ENCODE results near the gene MDM2. TPM values are rescaled to one million over a fixed set of nuclear protein-coding genes. Genes with fewer than 3 reads are reported as not detected.

Gene MDM2
- total and polyA plus RNA-seq, 2 of the 13 experiments (the other 11 are each of a cell fraction or from before 2014, with no cell fraction given) = 29.3 to 314 TPM

- DNase-seq (ENCODE audit: low spot score) (peak; percentile 88), ATAC-seq (peak; percentile 63), FAIRE-seq (peak; percentile 97)
- H3K79me2 ChIP-seq (ENCODE audit: insufficient read depth, low read length) = peaks cover 42% of the 10 kb centered on the region
- H3K4me1 ChIP-seq (ENCODE audit: insufficient read depth, low read length) = peaks cover 28% of the 10 kb centered on the region
- H4K20me1 ChIP-seq (ENCODE audit: insufficient read depth, low read length) = peaks cover 3% of the 10 kb centered on the region
- H3K4me3 ChIP-seq (replicated peaks in 1 of 3; ENCODE audit: insufficient read depth in 1 of 3, low read depth in 2 of 3, low read length in 3 of 3) = peak overlapping the region; percentile 82 to 93 (median 88)
- 1% methylated on average over 15 of the region's 32 CpGs for WGBS (ENCODE audit: low lambda C conversion rate)
- no peak overlapping the region for H2AFZ ChIP-seq (ENCODE audit: low read length)
- ChIA-PET CTCF (ENCODE audit: low intra/inter-chr PET ratio, low total read pairs) (no interaction called here), POLR2A (interaction anchor here (0.7 to 3.2 kb wide), 5 partner anchors 12 to 119 kb away, joined by 4 to 51 read pairs (median 4); partner anchors contain the start of gene SLC35E3)
- no peaks in the 10 kb centered on the region for H3K9me3 ChIP-seq (ENCODE audit: low read length)
- H3K27ac ChIP-seq (ENCODE audit: extremely low read length, insufficient read depth, low read length) = peak overlapping the region; percentile 99
- peak overlapping the region; percentile 92 for H3K9ac ChIP-seq (ENCODE audit: insufficient read depth, low read depth, low read length)
- H3K27me3 ChIP-seq (ENCODE audit: control insufficient read depth in 1 of 2, insufficient read depth in 2 of 2, low read length in 2 of 2) = peaks cover 0 to 5% of the 10 kb centered on the region in 2 experiments; a peak in 1 of 5 replicates
- intact Hi-C loops (cut with micrococcal nuclease; ENCODE audit: unreplicated experiment) (loop anchor here (2.0 to 5.0 kb wide), 2 partner anchors 16 to 193 kb away; partner anchors contain the start of gene RAP1B), in situ Hi-C loops (cut with HindIII; ENCODE audit: extremely low pct_ligation_motif_present, low pct_unique_long_range_greater_than_20kb) (loop anchor here (5.0 kb wide), 1 partner anchor 58 kb away; the partner anchor contains the start of gene SLC35E3)
- BruUV-seq (replicated peaks) = no TSS peak
- H3K4me2 ChIP-seq (ENCODE audit: low read depth, low read length) = peak overlapping the region; percentile 88
- no peaks in the 10 kb centered on the region for H3K36me3 ChIP-seq (replicated peaks in 1 of 2; ENCODE audit: control insufficient read depth in 1 of 2, insufficient read depth in 2 of 2, low read length in 2 of 2)
- TF ChIP-seq SUZ12 (IDR thresholded peaks at IDR 0.05; ENCODE audit: low read depth, low read length) = no peak
- no peak for TF ChIP-seq NFIC (IDR thresholded peaks at IDR 0.05; ENCODE audit: low read length)
- TF ChIP-seq, protein P1, sequence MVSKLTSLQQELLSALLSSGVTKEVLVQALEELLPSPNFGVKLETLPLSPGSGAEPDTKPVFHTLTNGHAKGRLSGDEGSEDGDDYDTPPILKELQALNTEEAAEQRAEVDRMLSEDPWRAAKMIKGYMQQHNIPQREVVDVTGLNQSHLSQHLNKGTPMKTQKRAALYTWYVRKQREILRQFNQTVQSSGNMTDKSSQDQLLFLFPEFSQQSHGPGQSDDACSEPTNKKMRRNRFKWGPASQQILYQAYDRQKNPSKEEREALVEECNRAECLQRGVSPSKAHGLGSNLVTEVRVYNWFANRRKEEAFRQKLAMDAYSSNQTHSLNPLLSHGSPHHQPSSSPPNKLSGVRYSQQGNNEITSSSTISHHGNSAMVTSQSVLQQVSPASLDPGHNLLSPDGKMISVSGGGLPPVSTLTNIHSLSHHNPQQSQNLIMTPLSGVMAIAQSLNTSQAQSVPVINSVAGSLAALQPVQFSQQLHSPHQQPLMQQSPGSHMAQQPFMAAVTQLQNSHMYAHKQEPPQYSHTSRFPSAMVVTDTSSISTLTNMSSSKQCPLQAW (CRISPR knock-in tag; IDR thresholded peaks at IDR 0.05) = peak; percentile 89
- TF ChIP-seq ZNF205 (CRISPR knock-in tag; IDR thresholded peaks at IDR 0.05) = no peak; the same call in none of the 2 replicates
- TF ChIP-seq, protein P2, sequence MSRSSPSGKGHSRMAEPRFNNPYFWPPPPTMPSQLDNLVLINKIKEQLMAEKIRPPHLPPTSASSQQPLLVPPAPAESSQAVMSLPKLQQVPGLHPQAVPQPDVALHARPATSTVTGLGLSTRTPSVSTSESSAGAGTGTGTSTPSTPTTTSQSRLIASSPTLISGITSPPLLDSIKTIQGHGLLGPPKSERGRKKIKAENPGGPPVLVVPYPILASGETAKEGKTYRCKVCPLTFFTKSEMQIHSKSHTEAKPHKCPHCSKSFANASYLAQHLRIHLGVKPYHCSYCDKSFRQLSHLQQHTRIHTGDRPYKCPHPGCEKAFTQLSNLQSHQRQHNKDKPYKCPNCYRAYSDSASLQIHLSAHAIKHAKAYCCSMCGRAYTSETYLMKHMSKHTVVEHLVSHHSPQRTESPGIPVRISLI (CRISPR knock-in tag; IDR thresholded peaks at IDR 0.05; ENCODE audit: borderline replicate concordance) = peak; percentile 78
- peak; percentile 74; the same call in 1 of the 2 replicates for TF ChIP-seq MEIS2 (CRISPR knock-in tag; IDR thresholded peaks at IDR 0.05)
- TF ChIP-seq TP53 (CRISPR knock-in tag; conservative IDR thresholded peaks at IDR 0.05) = peak; percentile 67
- TF ChIP-seq ZSCAN30 (CRISPR knock-in tag; IDR thresholded peaks at IDR 0.05) = no peak
- no peak for TF ChIP-seq RFX3 (CRISPR knock-in tag; IDR thresholded peaks at IDR 0.05)
- TF ChIP-seq, protein P3, sequence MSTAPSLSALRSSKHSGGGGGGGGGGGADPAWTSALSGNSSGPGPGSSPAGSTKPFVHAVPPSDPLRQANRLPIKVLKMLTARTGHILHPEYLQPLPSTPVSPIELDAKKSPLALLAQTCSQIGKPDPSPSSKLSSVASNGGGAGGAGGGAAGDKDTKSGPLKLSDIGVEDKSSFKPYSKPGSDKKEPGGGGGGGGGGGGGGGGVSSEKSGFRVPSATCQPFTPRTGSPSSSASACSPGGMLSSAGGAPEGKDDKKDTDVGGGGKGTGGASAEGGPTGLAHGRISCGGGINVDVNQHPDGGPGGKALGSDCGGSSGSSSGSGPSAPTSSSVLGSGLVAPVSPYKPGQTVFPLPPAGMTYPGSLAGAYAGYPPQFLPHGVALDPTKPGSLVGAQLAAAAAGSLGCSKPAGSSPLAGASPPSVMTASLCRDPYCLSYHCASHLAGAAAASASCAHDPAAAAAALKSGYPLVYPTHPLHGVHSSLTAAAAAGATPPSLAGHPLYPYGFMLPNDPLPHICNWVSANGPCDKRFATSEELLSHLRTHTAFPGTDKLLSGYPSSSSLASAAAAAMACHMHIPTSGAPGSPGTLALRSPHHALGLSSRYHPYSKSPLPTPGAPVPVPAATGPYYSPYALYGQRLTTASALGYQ (CRISPR knock-in tag; IDR thresholded peaks at IDR 0.05) = peak; percentile 52; the same call in 1 of the 2 replicates
- peak; percentile 87 for TF ChIP-seq ZNF543 (CRISPR knock-in tag; IDR thresholded peaks at IDR 0.05)
- TF ChIP-seq RXRA (CRISPR knock-in tag; IDR thresholded peaks at IDR 0.05) = peak; percentile 94
- TF ChIP-seq, protein P4, sequence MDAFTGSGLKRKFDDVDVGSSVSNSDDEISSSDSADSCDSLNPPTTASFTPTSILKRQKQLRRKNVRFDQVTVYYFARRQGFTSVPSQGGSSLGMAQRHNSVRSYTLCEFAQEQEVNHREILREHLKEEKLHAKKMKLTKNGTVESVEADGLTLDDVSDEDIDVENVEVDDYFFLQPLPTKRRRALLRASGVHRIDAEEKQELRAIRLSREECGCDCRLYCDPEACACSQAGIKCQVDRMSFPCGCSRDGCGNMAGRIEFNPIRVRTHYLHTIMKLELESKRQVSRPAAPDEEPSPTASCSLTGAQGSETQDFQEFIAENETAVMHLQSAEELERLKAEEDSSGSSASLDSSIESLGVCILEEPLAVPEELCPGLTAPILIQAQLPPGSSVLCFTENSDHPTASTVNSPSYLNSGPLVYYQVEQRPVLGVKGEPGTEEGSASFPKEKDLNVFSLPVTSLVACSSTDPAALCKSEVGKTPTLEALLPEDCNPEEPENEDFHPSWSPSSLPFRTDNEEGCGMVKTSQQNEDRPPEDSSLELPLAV (CRISPR knock-in tag; conservative IDR thresholded peaks at IDR 0.05; ENCODE audit: low read depth) = no peak
- TF ChIP-seq PRDM4 (CRISPR knock-in tag; IDR thresholded peaks at IDR 0.05; ENCODE audit: borderline replicate concordance) = no peak
Observed at GRCh38 chr12:68804657-68805591, 3.1 kb upstream of the MDM2 start.

Data from HepG2 (cell line).